GM19099 (cell line): ENCODE results near the gene ZNF394.
A peak's percentile ranks its signal among the peaks of the same experiment; 100 is the strongest.

Experiments used
- POLR2A ChIP-seq: IDR thresholded peaks from 3 replicates; pipeline ENCODE4 v1.6.1; 2011; ENCODE audit warnings: low read depth; ENCODE audit not compliant: insufficient read length; ENCODE audit errors: extremely low read depth

The ZNF394 gene

GRCh38 chr7:99499371-99499720 lies 735 bp downstream of the ZNF394 start:
- no peak for TF ChIP-seq POLR2A

GRCh38 chr7:99498546-99498944 lies 1.5 kb downstream of the ZNF394 start:
- TF ChIP-seq POLR2A: no peak

- no peak for TF ChIP-seq POLR2A
Measured at GRCh38 chr7:99497766-99498545, 2.1 kb downstream of the ZNF394 start.

- TF ChIP-seq POLR2A: no peak
Measured at GRCh38 chr7:99493823-99494222, 6.3 kb downstream of the ZNF394 start.

- no peak for TF ChIP-seq POLR2A
Measured at GRCh38 chr7:99490878-99491277, 9.2 kb downstream of the ZNF394 start.

- TF ChIP-seq POLR2A: no peak
Measured at GRCh38 chr7:99489235-99489634, 10.8 kb downstream of the ZNF394 start.

GRCh38 chr7:99485094-99485493 lies 15.0 kb downstream of the ZNF394 start:
- TF ChIP-seq POLR2A: no peak

GRCh38 chr7:99478464-99479440 lies 21.3 kb downstream of the ZNF394 start:
- TF ChIP-seq POLR2A: no peak

GRCh38 chr7:99476107-99476506 lies 24.0 kb downstream of the ZNF394 start:
- no peak for TF ChIP-seq POLR2A

GRCh38 chr7:99473315-99473596 lies 26.8 kb downstream of the ZNF394 start:
- TF ChIP-seq POLR2A: no peak

- peak; percentile 78 for TF ChIP-seq POLR2A
Measured at GRCh38 chr7:99472561-99473314, 27.3 kb downstream of the ZNF394 start, which contains the start of gene ZNF789. Gene ZNF789 (plus strand): TSS chr7:99472890. CDS start chr7:99476457, 3,567 bp downstream.

- TF ChIP-seq POLR2A: no peak
Measured at GRCh38 chr7:99469381-99470065, 30.6 kb downstream of the ZNF394 start.

GRCh38 chr7:99468336-99468918 lies 31.7 kb downstream of the ZNF394 start:
- TF ChIP-seq POLR2A: no peak

- TF ChIP-seq POLR2A: no peak
Measured at GRCh38 chr7:99465421-99465768, 34.7 kb downstream of the ZNF394 start.
